SK-N-SH treated with all-trans-retinoic acid at 6 μM for 48 hours (cell line): ENCODE results near the gene LIN7B.

Source experiments
- ATAC-seq: fragments of 200-7000 bp; cut with Tn5 transposase; 3 replicates; pipeline ENCODE4 v1.9.1; 2020; ENCODE audit warnings: mild to moderate bottlenecking, moderate library complexity
- ARNTL ChIP-seq: fragments of 450-650 bp; formaldehyde crosslinking; IDR thresholded peaks from 2 replicates; pipeline ENCODE4 v1.5.0; 2020; ENCODE audit warnings: low read depth, mild to moderate bottlenecking, moderate library complexity, borderline replicate concordance
- BACH2 ChIP-seq: fragments of 250-450 bp; sonication (Bioruptor Pico); IDR thresholded peaks from 2 replicates; pipeline ENCODE4 v1.9.0; 2021; ENCODE audit warnings: mild to moderate bottlenecking, borderline replicate concordance
- CSDC2 ChIP-seq: fragments of 250-450 bp; sonication (Bioruptor Pico); IDR thresholded peaks from 2 replicates; pipeline ENCODE4 v1.5.0; 2020; ENCODE audit warnings: mild to moderate bottlenecking, moderate library complexity
- GLIS3 ChIP-seq: fragments of 250-450 bp; sonication (Bioruptor Pico); IDR thresholded peaks from 2 replicates; pipeline ENCODE4 v1.5.0; 2020; ENCODE audit warnings: mild to moderate bottlenecking, moderate library complexity
- OSR1 ChIP-seq: fragments of 250-450 bp; sonication (Bioruptor Pico); IDR thresholded peaks from 2 replicates; pipeline ENCODE4 v1.8.0; 2022; ENCODE audit warnings: moderate library complexity, mild to moderate bottlenecking, inconsistent platforms
- PPARA ChIP-seq: fragments of 250-450 bp; sonication (Bioruptor Pico); IDR thresholded peaks from 2 replicates; pipeline ENCODE4 v1.5.0; 2020; ENCODE audit warnings: mild to moderate bottlenecking, borderline replicate concordance
- RARB ChIP-seq: fragments of 250-450 bp; sonication (Bioruptor Pico); IDR thresholded peaks from 2 replicates; pipeline ENCODE4 v1.8.0; 2021; ENCODE audit warnings: mild to moderate bottlenecking, moderate library complexity
- SNAI2 ChIP-seq: fragments of 250-450 bp; sonication (Bioruptor Pico); IDR thresholded peaks from 2 replicates; pipeline ENCODE4 v1.5.0; 2020; ENCODE audit warnings: mild to moderate bottlenecking, moderate library complexity
- TCF4 ChIP-seq: fragments of 250-450 bp; sonication (Bioruptor Pico); IDR thresholded peaks from 2 replicates; pipeline ENCODE4 v1.8.0; 2021; ENCODE audit warnings: mild to moderate bottlenecking, moderate library complexity, borderline replicate concordance
- ZNF565 ChIP-seq: fragments of 450-650 bp; formaldehyde crosslinking; conservative IDR thresholded peaks from 2 replicates; pipeline ENCODE4 v1.5.0; 2020; ENCODE audit warnings: low read depth, mild to moderate bottlenecking, moderate library complexity
- ZNF70 ChIP-seq: fragments of 450-650 bp; formaldehyde crosslinking; IDR thresholded peaks from 2 replicates; pipeline ENCODE4 v1.5.0; 2020; ENCODE audit warnings: mild to moderate bottlenecking, moderate library complexity
- ZNF8 ChIP-seq: fragments of 450-650 bp; formaldehyde crosslinking; IDR thresholded peaks from 2 replicates; pipeline ENCODE4 v1.5.0; 2020; ENCODE audit warnings: mild to moderate bottlenecking, moderate library complexity
- TF ChIP-seq, protein P1 (sequence below): fragments of 250-450 bp; sonication (Bioruptor Pico); IDR thresholded peaks from 2 replicates; pipeline ENCODE4 v1.5.1; 2021; ENCODE audit warnings: mild to moderate bottlenecking, moderate library complexity
- TF ChIP-seq, protein P2 (sequence below): fragments of 250-450 bp; sonication (Bioruptor Pico); IDR thresholded peaks from 2 replicates; pipeline ENCODE4 v1.5.0; 2020; ENCODE audit warnings: mild to moderate bottlenecking, moderate library complexity
- TF ChIP-seq, protein P3 (sequence below): fragments of 250-450 bp; sonication (Bioruptor Pico); IDR thresholded peaks from 2 replicates; pipeline ENCODE4 v1.5.1; 2020; ENCODE audit warnings: low read depth, mild to moderate bottlenecking, moderate library complexity
- TF ChIP-seq, protein P4 (sequence below): fragments of 250-450 bp; sonication (Bioruptor Pico); IDR thresholded peaks from 2 replicates; pipeline ENCODE4 v1.8.0; 2021; ENCODE audit warnings: low read depth, mild to moderate bottlenecking, moderate library complexity, borderline replicate concordance

LIN7B gene

DNA sequence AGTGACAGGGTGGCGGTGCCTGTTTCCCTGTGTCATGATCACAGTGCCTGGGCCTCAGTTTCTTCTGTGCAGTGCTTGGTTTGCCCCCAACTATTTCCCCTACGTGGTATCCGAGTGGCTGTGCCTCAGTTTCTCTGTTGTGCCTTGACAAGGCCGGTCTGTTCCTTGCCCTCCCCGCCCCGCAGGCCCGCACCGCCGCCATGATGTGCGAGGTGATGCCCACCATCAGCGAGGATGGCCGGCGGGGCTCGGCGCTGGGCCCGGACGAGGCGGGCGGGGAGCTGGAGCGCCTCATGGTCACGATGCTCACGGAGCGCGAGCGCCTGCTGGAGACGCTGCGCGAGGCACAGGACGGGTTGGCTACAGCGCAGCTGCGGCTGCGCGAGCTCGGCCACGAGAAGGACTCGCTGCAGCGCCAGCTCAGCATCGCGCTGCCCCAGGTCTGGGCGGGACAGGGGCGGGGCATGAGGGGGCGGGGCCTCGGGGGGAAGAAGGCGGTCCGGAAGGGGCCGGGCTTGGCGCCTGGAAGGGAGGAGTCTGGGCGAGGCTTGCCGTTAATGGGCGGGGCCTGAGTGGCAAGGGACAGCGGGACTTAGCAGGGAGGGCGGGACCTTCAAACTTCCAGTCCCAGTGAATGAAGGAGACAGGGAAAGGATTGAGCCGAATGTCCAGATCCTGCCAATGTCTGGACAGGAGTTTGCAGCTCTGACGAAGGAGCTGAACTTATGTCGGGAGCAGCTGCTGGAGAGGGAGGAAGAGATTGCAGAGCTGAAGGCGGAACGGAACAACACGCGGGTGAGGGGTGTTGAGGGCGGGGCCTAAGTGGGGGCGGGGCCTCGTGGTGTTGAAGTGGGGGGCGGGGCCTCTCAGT is 13.7 kb downstream of the LIN7B start:
- ATAC-seq, result peak; percentile 97
- TF ChIP-seq, protein P1, sequence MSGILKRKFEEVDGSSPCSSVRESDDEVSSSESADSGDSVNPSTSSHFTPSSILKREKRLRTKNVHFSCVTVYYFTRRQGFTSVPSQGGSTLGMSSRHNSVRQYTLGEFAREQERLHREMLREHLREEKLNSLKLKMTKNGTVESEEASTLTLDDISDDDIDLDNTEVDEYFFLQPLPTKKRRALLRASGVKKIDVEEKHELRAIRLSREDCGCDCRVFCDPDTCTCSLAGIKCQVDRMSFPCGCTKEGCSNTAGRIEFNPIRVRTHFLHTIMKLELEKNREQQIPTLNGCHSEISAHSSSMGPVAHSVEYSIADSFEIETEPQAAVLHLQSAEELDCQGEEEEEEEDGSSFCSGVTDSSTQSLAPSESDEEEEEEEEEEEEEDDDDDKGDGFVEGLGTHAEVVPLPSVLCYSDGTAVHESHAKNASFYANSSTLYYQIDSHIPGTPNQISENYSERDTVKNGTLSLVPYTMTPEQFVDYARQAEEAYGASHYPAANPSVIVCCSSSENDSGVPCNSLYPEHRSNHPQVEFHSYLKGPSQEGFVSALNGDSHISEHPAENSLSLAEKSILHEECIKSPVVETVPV (CRISPR knock-in tag), result no peak
- TF ChIP-seq CSDC2 (CRISPR knock-in tag) (peak; percentile 93), OSR1 (CRISPR knock-in tag) (no peak), RARB (no peak), ZNF565 (CRISPR knock-in tag) (peak; percentile 64; the same call in 1 of the 2 replicates), GLIS3 (CRISPR knock-in tag) (0 out of 2 replicates have a peak, but pooled peaks have one; percentile 23)
- TF ChIP-seq, protein P2, sequence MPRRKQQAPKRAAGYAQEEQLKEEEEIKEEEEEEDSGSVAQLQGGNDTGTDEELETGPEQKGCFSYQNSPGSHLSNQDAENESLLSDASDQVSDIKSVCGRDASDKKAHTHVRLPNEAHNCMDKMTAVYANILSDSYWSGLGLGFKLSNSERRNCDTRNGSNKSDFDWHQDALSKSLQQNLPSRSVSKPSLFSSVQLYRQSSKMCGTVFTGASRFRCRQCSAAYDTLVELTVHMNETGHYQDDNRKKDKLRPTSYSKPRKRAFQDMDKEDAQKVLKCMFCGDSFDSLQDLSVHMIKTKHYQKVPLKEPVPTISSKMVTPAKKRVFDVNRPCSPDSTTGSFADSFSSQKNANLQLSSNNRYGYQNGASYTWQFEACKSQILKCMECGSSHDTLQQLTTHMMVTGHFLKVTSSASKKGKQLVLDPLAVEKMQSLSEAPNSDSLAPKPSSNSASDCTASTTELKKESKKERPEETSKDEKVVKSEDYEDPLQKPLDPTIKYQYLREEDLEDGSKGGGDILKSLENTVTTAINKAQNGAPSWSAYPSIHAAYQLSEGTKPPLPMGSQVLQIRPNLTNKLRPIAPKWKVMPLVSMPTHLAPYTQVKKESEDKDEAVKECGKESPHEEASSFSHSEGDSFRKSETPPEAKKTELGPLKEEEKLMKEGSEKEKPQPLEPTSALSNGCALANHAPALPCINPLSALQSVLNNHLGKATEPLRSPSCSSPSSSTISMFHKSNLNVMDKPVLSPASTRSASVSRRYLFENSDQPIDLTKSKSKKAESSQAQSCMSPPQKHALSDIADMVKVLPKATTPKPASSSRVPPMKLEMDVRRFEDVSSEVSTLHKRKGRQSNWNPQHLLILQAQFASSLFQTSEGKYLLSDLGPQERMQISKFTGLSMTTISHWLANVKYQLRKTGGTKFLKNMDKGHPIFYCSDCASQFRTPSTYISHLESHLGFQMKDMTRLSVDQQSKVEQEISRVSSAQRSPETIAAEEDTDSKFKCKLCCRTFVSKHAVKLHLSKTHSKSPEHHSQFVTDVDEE (CRISPR knock-in tag), result peak; percentile 61; the same call in 1 of the 2 replicates

DNA sequence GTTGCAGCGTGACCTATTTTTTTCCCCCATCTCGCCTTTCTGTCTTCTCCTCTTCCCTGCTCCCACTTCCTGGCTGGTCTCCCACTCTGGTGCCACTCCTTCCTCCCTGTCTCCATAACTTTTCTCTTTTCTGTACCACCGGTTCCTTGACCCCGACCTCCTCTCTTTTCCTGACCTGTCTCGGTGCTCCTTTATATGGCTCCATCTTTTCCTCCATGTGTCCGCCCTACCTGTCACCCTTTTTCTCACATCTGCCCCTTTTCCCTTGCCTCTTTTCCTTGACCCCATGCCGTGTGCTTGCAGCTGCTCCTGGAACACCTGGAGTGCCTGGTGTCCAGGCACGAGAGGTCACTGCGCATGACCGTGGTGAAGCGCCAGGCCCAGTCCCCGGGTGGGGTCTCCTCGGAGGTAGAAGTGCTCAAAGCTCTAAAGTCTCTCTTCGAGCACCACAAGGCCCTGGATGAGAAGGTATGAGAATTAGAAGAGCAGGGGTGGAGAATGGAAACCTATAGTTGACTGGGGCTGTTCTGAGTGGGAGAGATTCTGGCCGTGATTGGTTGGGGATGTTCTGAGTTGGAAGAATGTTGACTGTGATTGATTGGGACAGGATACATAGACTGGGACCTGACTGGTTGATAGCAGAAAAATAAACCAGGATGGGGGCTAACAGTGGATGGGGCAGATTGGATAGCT is 14.5 kb downstream of the LIN7B start:
- no peak for TF ChIP-seq CSDC2 (CRISPR knock-in tag)
- no peak for ATAC-seq

DNA sequence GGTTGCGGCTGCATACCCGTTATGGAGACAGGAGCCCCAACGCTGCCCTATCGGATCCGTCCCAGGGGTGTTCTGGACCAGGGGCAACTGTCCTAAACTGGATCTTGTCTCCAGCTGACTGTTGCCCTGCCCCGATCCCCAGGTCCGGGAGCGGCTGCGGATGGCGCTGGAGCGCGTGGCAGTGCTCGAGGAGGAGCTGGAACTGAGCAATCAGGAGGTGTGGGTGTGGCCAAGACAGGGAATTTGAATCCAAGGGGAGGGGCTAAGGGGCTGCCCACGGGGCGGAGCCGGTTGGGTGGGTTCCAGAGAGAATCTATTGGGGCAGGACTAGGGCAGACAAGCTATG is 15.0 kb downstream of the LIN7B start:
- TF ChIP-seq ZNF70 (CRISPR knock-in tag) (no peak), BACH2 (no peak), PPARA (CRISPR knock-in tag) (no peak), ARNTL (no peak), ZNF8 (CRISPR knock-in tag) (no peak), TCF4 (CRISPR knock-in tag) (no peak)
- TF ChIP-seq, protein P3, sequence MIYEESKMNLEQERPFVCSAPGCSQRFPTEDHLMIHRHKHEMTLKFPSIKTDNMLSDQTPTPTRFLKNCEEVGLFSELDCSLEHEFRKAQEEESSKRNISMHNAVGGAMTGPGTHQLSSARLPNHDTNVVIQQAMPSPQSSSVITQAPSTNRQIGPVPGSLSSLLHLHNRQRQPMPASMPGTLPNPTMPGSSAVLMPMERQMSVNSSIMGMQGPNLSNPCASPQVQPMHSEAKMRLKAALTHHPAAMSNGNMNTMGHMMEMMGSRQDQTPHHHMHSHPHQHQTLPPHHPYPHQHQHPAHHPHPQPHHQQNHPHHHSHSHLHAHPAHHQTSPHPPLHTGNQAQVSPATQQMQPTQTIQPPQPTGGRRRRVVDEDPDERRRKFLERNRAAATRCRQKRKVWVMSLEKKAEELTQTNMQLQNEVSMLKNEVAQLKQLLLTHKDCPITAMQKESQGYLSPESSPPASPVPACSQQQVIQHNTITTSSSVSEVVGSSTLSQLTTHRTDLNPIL, result no peak
- no peak for ATAC-seq

DNA sequence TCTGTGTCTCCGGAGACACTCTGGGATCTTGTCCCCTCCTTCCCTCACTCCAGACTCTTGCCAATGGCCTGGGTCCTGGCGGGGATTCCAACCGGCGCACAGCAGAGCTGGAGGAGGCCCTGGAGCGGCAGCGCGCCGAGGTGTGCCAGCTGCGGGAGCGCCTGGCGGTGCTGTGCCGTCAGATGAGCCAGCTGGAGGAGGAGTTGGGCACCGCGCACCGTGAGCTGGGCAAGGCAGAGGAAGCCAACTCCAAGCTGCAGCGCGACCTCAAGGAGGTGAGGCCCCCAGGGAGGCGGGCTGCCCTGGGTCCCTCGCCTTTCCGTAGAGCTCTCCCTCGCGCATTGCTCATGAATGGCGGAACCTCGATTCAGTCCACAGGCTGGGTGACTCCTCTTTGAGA is 16.2 kb downstream of the LIN7B start:
- TF ChIP-seq, protein P4, sequence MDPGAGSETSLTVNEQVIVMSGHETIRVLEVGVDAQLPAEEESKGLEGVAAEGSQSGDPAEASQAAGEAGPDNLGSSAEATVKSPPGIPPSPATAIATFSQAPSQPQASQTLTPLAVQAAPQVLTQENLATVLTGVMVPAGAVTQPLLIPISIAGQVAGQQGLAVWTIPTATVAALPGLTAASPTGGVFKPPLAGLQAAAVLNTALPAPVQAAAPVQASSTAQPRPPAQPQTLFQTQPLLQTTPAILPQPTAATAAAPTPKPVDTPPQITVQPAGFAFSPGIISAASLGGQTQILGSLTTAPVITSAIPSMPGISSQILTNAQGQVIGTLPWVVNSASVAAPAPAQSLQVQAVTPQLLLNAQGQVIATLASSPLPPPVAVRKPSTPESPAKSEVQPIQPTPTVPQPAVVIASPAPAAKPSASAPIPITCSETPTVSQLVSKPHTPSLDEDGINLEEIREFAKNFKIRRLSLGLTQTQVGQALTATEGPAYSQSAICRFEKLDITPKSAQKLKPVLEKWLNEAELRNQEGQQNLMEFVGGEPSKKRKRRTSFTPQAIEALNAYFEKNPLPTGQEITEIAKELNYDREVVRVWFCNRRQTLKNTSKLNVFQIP (CRISPR knock-in tag), result no peak
- no peak for TF ChIP-seq OSR1 (CRISPR knock-in tag)
- TF ChIP-seq BACH2, result no peak
- TF ChIP-seq, protein P1 (CRISPR knock-in tag), result no peak
- TF ChIP-seq CSDC2 (CRISPR knock-in tag), result no peak
- no peak for TF ChIP-seq ARNTL
- TF ChIP-seq ZNF8 (CRISPR knock-in tag), result no peak
- TF ChIP-seq SNAI2 (CRISPR knock-in tag), result no peak
- ATAC-seq, result no peak
